ENCODE results near the gene RPUSD4. TPM values are rescaled to one million over a fixed set of nuclear protein-coding genes. Genes with fewer than 3 reads are reported as not detected.

The RPUSD4 gene
- total and polyA plus RNA-seq, 2 experiments from 2014 or later: 12.1 to 21.3 TPM

DNA sequence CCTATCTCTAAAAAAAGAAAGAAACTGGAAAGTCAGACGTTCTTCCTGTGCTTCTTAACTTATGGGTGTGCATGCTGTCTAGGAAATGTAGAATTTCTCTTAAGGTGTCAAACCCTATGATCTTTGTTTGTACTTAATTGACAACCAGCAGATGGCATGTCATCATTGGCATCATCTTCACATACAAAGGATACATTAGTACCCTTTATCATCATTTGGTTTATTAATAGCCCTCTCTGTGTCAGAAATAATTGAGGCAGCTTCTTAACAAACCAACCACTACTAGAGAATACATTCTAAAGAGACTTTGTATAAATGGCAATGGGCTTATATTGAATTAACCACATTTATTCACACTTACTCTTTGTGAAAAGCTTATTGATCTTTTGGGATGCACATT is 43.4 kb upstream of the RPUSD4 start:
- no peak overlapping the region for H3K4me3 ChIP-seq
- in situ Hi-C loops (cut with MboI): no loop called here
- peaks cover 7% of the 10 kb centered on the region for H3K36me3 ChIP-seq (ENCODE audit: low read depth)
- no peaks in the 10 kb centered on the region for H3K9me2 ChIP-seq (ENCODE audit: insufficient read depth)
- H3K9me3 ChIP-seq (ENCODE audit: low read depth): no peaks in the 10 kb centered on the region
- no peaks in the 10 kb centered on the region for H3K79me2 ChIP-seq (ENCODE audit: insufficient read depth)
- H2AFZ ChIP-seq: no peak overlapping the region
- no peaks in the 10 kb centered on the region for H3K27me3 ChIP-seq (replicated peaks; ENCODE audit: insufficient read depth)
- no peak overlapping the region for H3K27ac ChIP-seq
- H3K4me1 ChIP-seq (ENCODE audit: insufficient read depth): peaks cover 14% of the 10 kb centered on the region
- no peak for DNase-seq
- no peak overlapping the region for H3K9ac ChIP-seq
- H3F3A ChIP-seq (ENCODE audit: insufficient read depth): peaks cover 26% of the 10 kb centered on the region; the same call in 1 of the 2 replicates
- H4K20me1 ChIP-seq (ENCODE audit: insufficient read depth): no peaks in the 10 kb centered on the region
- TF ChIP-seq EZH2 (IDR thresholded peaks at IDR 0.05; ENCODE audit: insufficient read depth, poor library complexity, severe bottlenecking) (no peak), EZH2phosphoT487 (IDR thresholded peaks at IDR 0.05; ENCODE audit: insufficient read depth, low read depth) (no peak)
- no peak overlapping the region for H3K4me2 ChIP-seq (ENCODE audit: unreplicated experiment)
- WGBS, 2 experiments (ENCODE audit: low coverage in 1 of 2, low lambda C conversion rate in 2 of 2, missing lambda C conversion rate in 2 of 2): 14 to 21% methylated on average over 1 of the region's 1 CpG

DNA sequence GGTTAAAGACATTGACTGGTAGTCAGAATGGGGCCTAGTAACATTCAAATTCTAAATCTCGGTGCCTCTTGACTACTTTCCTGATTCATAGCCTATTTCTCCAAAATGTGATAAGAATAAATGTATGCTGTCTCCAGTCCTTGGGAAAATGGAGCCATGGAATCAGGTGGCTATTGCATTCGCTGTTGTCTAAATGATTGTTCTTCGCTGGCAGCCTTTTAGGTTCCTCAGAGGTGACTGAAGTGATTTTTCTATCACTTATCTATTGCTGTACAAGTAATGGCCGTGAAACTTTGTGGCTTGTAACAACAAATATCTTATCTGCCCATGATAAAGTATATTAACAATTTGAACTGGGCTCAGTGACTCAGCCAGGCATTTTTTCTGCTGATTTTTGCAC is 41.8 kb upstream of the RPUSD4 start:
- WGBS, 2 experiments (ENCODE audit: low coverage in 1 of 2, low lambda C conversion rate in 2 of 2, missing lambda C conversion rate in 2 of 2): 97 to 99% methylated on average over 4 of the region's 4 CpGs
- Histone ChIP-seq H3K27me3 (replicated peaks; ENCODE audit: insufficient read depth) (no peaks in the 10 kb centered on the region), H3K79me2 (ENCODE audit: insufficient read depth) (no peaks in the 10 kb centered on the region), H3K9me2 (ENCODE audit: insufficient read depth) (no peaks in the 10 kb centered on the region), H4K20me1 (ENCODE audit: insufficient read depth) (no peaks in the 10 kb centered on the region), H2AFZ (no peak overlapping the region), H3K4me2 (ENCODE audit: unreplicated experiment) (no peak overlapping the region), H3K27ac (no peak overlapping the region), H3F3A (ENCODE audit: insufficient read depth) (peaks cover 17% of the 10 kb centered on the region; the same call in 1 of the 2 replicates), H3K36me3 (ENCODE audit: low read depth) (peaks cover 7% of the 10 kb centered on the region), H3K4me1 (ENCODE audit: insufficient read depth) (peaks cover 13% of the 10 kb centered on the region), H3K4me3 (no peak overlapping the region), H3K9ac (no peak overlapping the region), H3K9me3 (ENCODE audit: low read depth) (no peaks in the 10 kb centered on the region)
- no peak for DNase-seq
- in situ Hi-C loops (cut with MboI): no loop called here
- TF ChIP-seq EZH2 (IDR thresholded peaks at IDR 0.05; ENCODE audit: insufficient read depth, poor library complexity, severe bottlenecking) (no peak), EZH2phosphoT487 (IDR thresholded peaks at IDR 0.05; ENCODE audit: insufficient read depth, low read depth) (no peak)

DNA sequence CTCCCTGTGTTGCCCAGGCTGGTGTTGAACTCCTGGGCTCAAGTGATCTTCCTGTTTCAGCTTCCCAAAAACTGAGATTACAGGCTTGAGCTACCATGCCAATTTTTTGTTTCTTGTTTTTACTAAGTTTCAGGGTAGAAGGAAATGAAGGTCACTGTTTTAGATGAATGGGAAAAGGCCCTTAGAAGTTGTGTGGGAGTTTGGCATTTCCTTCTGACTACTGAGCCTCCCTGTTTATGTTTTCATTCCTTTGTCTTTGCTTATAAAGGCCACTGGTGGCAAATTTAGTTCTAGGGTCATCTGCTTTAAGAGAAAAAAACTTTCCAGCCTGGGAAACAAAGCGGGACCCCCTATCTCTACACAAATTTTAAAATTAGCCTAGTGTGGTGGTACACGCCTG is 35.2 kb upstream of the RPUSD4 start:
- H3K4me2 ChIP-seq (ENCODE audit: unreplicated experiment): peak overlapping the region; percentile 44
- in situ Hi-C loops (cut with MboI): no loop called here
- 83 to 91% methylated on average over 2 of the region's 2 CpGs for WGBS, 2 experiments (ENCODE audit: low coverage in 1 of 2, low lambda C conversion rate in 2 of 2, missing lambda C conversion rate in 2 of 2)

DNA sequence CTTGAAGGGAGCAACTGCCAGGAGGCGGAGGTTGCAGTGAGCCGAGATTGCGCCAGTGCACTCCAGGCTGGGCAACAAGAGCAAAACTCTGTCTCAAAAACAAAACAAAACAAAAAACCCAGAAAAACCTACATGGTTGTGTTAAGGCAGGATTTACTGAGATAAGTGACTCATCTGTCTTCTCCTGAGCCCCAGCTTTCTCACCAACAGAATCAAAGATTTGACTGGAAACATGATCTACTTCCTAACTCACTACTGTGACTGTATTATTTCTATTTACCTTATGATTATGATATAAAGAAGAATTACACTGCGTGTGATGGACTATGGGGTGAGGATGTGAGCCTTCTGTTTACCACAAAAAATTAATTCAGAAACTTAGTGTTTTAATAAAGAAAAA is 21.9 kb upstream of the RPUSD4 start:
- no peaks in the 10 kb centered on the region for H3K9me3 ChIP-seq (ENCODE audit: low read depth)
- peaks cover 12% of the 10 kb centered on the region for H3K79me2 ChIP-seq (ENCODE audit: insufficient read depth)
- no peaks in the 10 kb centered on the region for H3K27me3 ChIP-seq (replicated peaks; ENCODE audit: insufficient read depth)
- H3K36me3 ChIP-seq (ENCODE audit: low read depth): no peaks in the 10 kb centered on the region
- in situ Hi-C loops (cut with MboI): no loop called here
- no peaks in the 10 kb centered on the region for H4K20me1 ChIP-seq (ENCODE audit: insufficient read depth)
- H3K9ac ChIP-seq: no peak overlapping the region
- no peak overlapping the region for H3K4me2 ChIP-seq (ENCODE audit: unreplicated experiment)
- 98% methylated on average over 4 of the region's 4 CpGs for WGBS, 2 experiments (ENCODE audit: low coverage in 1 of 2, low lambda C conversion rate in 2 of 2, missing lambda C conversion rate in 2 of 2)
- H2AFZ ChIP-seq: no peak overlapping the region
- no peak for TF ChIP-seq EZH2phosphoT487 (IDR thresholded peaks at IDR 0.05; ENCODE audit: insufficient read depth, low read depth)
- no peak for TF ChIP-seq EZH2 (IDR thresholded peaks at IDR 0.05; ENCODE audit: insufficient read depth, poor library complexity, severe bottlenecking)
- no peak overlapping the region for H3K4me3 ChIP-seq
- DNase-seq: peak; percentile 13
- no peak overlapping the region for H3K27ac ChIP-seq
- H3K4me1 ChIP-seq (ENCODE audit: insufficient read depth): no peaks in the 10 kb centered on the region
- H3K9me2 ChIP-seq (ENCODE audit: insufficient read depth): no peaks in the 10 kb centered on the region
- H3F3A ChIP-seq (ENCODE audit: insufficient read depth): 0 out of 2 replicates have a peak, but pooled peaks cover 5% of the 10 kb centered on the region

More for the DNA sequence above, 35.2 kb upstream of the RPUSD4 start:
- H2AFZ ChIP-seq: no peak overlapping the region
- DNase-seq: peak; percentile 67
- no peak overlapping the region for H3K4me3 ChIP-seq
- H3K9me3 ChIP-seq (ENCODE audit: low read depth): no peaks in the 10 kb centered on the region
- peak overlapping the region; percentile 29 for H3K27ac ChIP-seq
- H3K27me3 ChIP-seq (replicated peaks; ENCODE audit: insufficient read depth): no peaks in the 10 kb centered on the region
- H3K9ac ChIP-seq: no peak overlapping the region; the same call in 1 of the 2 replicates
- H3K79me2 ChIP-seq (ENCODE audit: insufficient read depth): peaks cover 4% of the 10 kb centered on the region; the same call in 1 of the 2 replicates
- H3K4me1 ChIP-seq (ENCODE audit: insufficient read depth): peaks cover 12% of the 10 kb centered on the region
- H3K9me2 ChIP-seq (ENCODE audit: insufficient read depth): no peaks in the 10 kb centered on the region
- peaks cover 17% of the 10 kb centered on the region for H3F3A ChIP-seq (ENCODE audit: insufficient read depth)
- TF ChIP-seq EZH2phosphoT487 (IDR thresholded peaks at IDR 0.05; ENCODE audit: insufficient read depth, low read depth): no peak
- TF ChIP-seq EZH2 (IDR thresholded peaks at IDR 0.05; ENCODE audit: insufficient read depth, poor library complexity, severe bottlenecking): no peak
- no peaks in the 10 kb centered on the region for H4K20me1 ChIP-seq (ENCODE audit: insufficient read depth)
- H3K36me3 ChIP-seq (ENCODE audit: low read depth): peaks cover 17% of the 10 kb centered on the region; the same call in 1 of the 2 replicates

DNA sequence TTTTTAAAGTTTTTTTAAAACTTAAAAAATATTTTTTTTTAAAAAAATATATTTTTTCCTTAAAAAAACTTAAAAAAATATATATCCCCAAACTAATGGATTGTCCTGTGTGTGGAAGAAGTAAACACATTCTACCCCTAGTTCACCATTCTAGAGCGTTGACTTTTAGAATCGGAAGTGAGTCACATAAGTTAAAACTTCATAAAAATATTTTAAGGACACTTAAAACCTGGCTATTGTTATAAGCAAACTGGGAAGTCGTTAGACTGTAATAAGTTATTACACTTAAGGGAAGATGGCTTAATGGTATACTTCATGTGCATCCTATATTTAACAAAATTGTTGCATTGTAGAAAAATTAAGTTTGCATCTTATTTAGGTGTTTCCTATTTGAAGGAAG is 21.2 kb upstream of the RPUSD4 start:
- H3K4me1 ChIP-seq (ENCODE audit: insufficient read depth): no peaks in the 10 kb centered on the region
- in situ Hi-C loops (cut with MboI): no loop called here
- no peak for TF ChIP-seq EZH2 (IDR thresholded peaks at IDR 0.05; ENCODE audit: insufficient read depth, poor library complexity, severe bottlenecking)
- TF ChIP-seq EZH2phosphoT487 (IDR thresholded peaks at IDR 0.05; ENCODE audit: insufficient read depth, low read depth): no peak
- no peaks in the 10 kb centered on the region for H3K36me3 ChIP-seq (ENCODE audit: low read depth)
- H3F3A ChIP-seq (ENCODE audit: insufficient read depth): 0 out of 2 replicates have a peak, but pooled peaks cover 5% of the 10 kb centered on the region
- DNase-seq: no peak
- no peak overlapping the region for H3K27ac ChIP-seq
- no peaks in the 10 kb centered on the region for H3K9me3 ChIP-seq (ENCODE audit: low read depth)
- H4K20me1 ChIP-seq (ENCODE audit: insufficient read depth): no peaks in the 10 kb centered on the region
- H3K4me3 ChIP-seq: no peak overlapping the region
- H2AFZ ChIP-seq: no peak overlapping the region
- no peaks in the 10 kb centered on the region for H3K27me3 ChIP-seq (replicated peaks; ENCODE audit: insufficient read depth)
- H3K9ac ChIP-seq: no peak overlapping the region
- no peaks in the 10 kb centered on the region for H3K9me2 ChIP-seq (ENCODE audit: insufficient read depth)
- 94 to 97% methylated on average over 3 of the region's 3 CpGs for WGBS, 2 experiments (ENCODE audit: low coverage in 1 of 2, low lambda C conversion rate in 2 of 2, missing lambda C conversion rate in 2 of 2)
- peaks cover 19% of the 10 kb centered on the region for H3K79me2 ChIP-seq (ENCODE audit: insufficient read depth)
- no peak overlapping the region for H3K4me2 ChIP-seq (ENCODE audit: unreplicated experiment)
